NCI-H524 treated with DMSO at 0.1 percent for 48 hours (cell line): Measurements from ENCODE around the gene ADAM17.
"Not testable (repeated sequence)": the region's sequence is repeated elsewhere in the genome, so short reads cannot be mapped to it uniquely, and the experiment has no call there.

Source experiments
- DNase-seq: peaks from one replicate; lab custom pipeline; 2025; lab: John Stamatoyannopoulos, UW

Gene ADAM17

GRCh38 chr2:9555297-9556120, at the start of gene ADAM17:
Gene ADAM17 (minus strand): TSS chr2:9555830. CDS start chr2:9555605, 225 bp downstream.
- DNase-seq, result peak; percentile 80

- no peak for DNase-seq
Measured at GRCh38 chr2:9602412-9602811, 46.8 kb upstream of the ADAM17 start.

DNA sequence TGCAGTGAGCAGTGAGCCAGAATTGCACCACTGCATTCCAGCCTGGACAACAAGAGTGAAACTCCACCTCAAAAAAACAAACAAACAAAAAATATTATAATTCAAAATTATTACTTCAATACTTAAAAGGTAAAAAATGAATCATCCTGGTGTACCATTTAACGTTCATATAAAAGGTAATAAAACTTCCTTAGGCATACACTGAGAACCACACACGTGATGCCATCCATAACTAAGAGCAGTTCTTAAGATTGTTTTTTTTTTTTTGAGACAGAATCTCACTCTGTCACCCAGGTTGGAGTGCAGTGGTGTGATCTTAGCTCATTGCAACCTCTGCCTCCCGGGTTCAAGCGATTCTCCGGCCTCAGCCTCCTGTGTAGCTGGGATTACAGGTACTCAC, 45.8 kb upstream of the ADAM17 start:
- no peak for DNase-seq

DNA sequence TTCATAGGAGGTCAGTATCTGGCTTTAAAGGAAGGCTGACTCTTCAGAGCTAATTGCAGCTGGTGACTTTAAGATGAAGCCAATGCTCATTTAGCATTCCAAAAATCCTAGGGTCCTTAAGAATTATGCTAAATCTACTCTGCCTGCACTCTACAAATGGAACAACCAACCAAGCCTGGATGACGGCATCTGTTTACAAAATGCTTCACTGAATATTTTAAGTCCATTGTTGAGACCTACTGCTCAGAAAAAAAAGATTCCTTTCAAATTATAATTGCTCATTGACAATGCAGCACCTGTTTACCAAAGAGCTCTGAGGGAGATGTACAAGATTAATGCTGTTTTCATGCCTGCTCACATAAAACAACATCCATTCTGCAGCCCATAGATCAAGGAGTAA, 43.8 kb upstream of the ADAM17 start:
- DNase-seq, result no peak

GRCh38 chr2:9596621-9597311, 41.1 kb upstream of the ADAM17 start:
- DNase-seq, result no peak

- DNase-seq, result no peak
Measured at GRCh38 chr2:9595746-9596145, 40.1 kb upstream of the ADAM17 start.

DNA sequence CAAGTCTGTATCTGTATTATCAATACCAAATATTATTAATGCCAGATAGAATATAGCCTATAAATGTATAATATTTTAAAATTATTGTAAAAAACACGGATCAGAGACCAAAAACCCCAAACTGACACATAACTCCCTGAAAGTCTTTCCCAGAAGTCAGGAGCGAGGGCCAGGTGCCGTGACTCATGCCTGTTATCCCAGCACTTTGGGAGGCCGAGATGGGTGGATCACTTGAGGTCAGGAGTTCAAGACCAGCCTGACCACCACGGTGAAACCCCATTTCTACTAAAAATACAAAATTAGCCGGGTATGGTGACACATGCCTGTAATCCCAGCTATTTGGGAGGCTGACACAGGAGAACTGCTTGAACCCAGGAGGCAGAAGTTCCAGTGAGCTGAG, 39.6 kb upstream of the ADAM17 start:
- not testable (repeated sequence) for DNase-seq

- no peak for DNase-seq
Measured at GRCh38 chr2:9594366-9595054, 38.9 kb upstream of the ADAM17 start.

- DNase-seq, result no peak
Measured at GRCh38 chr2:9593925-9594324, 38.3 kb upstream of the ADAM17 start.

- no peak for DNase-seq
Measured at GRCh38 chr2:9592699-9593098, 37.1 kb upstream of the ADAM17 start.

GRCh38 chr2:9590641-9591040, 35.0 kb upstream of the ADAM17 start:
- DNase-seq, result no peak

DNA sequence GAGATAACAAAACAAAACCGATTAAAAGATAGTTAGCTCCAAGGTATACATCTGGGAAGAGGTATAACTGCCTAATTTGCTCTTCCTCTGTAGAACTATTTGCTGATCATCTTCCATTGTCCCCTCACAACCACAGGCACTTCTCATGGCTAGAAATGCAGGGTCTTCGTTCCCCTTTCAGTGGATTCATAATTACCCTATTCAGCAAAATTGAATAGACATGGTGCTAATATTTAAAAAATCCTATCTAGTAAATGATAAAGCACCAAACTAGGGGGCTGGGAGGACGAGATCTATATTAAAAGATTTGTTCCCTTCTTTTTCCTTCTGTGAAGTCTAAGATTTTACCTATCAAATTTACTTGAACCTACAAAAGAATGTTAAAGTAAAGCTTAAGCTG, 30.8 kb upstream of the ADAM17 start:
- no peak for DNase-seq

DNA sequence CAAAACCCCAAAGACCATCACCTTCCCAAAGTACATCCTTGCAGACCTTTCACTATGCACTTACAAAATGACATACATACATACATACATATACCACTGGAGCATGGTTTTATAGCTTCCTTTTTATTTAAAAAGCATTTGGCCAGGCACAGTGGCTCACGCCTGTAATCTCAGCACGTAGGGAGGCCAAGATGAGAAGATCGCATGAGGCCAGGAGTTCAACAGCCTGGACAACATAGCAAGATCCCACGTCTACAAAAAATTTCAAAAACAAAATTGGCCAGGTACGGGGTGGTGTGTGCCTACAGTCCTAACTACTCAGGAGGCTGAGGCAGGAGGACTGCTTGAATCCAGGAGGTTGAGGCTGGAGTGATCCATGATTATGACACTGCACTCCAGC, 29.9 kb upstream of the ADAM17 start:
- DNase-seq, result no peak

DNA sequence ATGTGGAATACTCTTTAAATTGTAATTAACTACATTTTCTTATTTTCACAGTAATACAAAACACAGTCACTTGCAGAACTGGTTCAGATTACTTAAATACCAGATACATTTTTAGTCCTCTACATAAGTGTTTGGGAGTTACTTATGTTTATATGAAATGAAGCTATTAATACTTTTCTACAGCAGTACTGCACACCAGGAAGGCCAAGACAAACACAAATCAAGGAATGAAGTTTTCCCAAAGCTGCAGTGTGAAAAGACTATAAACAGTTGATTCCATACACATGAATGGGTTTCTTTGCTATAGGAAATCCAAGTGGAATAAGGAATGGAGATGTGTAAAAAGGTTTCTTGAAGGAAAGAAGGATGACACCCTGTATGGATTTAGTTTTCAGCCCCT, 29.3 kb upstream of the ADAM17 start:
- not testable (repeated sequence) for DNase-seq

- DNase-seq, result no peak
Measured at GRCh38 chr2:9582624-9583023, 27.0 kb upstream of the ADAM17 start.

DNA sequence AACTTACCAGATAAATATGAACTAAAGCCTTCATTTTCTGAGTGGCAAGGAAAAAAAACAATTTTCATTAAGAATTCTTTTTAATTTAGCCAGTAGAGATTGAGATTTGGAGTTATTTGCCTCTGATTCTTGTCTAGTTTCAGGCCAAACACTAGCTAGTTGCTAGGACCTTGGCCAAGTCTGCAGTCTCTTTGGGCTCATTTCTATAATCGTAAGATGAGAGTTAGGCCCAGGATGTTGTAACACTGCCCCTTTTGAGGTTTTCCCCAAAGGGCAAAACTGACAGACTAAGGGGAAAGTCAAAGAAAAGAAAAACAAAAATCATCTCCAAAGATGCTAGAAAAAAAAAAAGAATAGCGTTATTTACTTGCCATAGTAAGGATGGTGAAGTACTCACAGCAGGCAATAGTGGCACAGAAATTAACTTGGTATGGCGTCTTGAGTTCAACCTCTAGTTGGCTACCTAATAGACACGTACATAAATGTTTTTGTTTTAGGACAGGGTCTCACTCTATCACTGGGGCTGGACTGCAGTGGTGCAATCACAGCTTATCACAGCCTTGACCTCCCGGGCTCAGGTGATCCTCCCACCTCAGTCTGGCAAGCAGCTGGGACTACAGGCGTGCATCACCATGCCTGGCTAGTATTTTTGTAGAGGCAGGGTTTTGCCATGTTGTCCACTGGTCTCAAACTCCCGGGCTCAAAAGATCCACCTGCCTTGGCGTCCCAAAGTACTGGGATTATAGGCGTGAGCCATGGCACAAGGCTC, 23.0 kb upstream of the ADAM17 start:
- no peak for DNase-seq

- DNase-seq, result no peak
Measured at GRCh38 chr2:9574331-9574730, 18.7 kb upstream of the ADAM17 start.

DNA sequence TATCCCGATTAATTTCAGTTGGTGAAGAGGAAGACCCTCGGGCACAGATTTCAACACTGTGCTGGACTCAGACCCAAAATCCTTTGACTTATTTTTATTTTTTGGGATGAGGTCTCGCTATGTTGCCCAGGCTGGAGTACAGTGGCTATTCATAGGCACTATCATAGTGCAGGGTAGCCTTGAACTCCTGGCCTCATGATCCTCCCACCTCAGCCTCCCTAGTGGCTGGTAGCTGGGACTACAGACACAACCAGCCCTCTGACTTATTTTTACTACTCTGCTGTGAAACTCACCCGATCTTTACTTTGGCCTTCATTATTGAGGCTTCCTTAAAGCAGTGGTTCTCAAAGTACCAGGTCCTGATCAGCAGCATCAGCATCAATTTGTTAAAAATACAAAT, 18.2 kb upstream of the ADAM17 start:
- DNase-seq, result no peak

- DNase-seq, result no peak
Measured at GRCh38 chr2:9573013-9573720, 17.5 kb upstream of the ADAM17 start.

DNA sequence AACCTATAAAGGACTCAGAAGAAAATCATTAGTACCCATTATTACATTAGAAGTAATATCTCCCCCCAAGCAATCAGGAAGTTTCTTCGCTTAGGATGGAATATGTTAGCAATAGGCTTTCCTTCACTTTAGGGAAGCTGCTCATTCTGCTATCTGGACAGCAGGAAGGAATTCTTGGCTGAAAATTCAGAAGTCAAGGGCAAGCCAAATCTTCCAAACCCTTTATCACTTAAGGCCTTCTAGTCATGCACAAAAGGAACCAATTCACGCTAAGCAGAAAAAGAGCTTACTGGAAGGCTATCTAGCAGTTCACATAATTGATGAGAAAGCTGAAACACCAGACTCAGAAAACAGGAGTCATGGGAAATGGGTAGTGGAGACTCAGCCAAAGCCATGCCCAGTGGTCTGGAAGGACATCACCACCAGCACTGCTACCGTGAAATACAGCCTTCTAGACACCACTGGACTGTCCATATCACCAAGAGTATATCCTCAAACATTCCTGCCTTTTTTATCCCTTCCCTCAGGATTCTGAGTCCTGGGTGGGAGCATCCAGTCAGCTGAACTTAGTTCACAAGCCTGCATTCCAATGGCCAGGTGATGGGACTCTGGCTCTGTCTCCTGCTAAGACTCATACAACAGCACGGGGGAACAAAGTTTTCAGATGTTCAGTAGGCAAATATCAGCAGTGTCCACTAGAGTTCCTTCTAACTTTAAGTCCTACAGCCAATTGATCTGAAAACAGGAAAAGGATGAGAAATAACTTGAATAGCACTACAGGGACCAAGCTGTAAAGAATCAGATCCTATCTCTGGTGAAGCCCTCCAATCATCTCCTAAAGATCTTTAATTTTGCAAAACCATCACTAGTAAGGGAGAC, 14.8 kb upstream of the ADAM17 start:
- DNase-seq, result no peak
